ENCODE measurements around the gene GSAP. TPM values are rescaled to one million over a fixed set of nuclear protein-coding genes. Genes with fewer than 3 reads are reported as not detected.

The GSAP gene
- total RNA-seq, 1 donor from 2014 or later = 19.6 TPM

DNA sequence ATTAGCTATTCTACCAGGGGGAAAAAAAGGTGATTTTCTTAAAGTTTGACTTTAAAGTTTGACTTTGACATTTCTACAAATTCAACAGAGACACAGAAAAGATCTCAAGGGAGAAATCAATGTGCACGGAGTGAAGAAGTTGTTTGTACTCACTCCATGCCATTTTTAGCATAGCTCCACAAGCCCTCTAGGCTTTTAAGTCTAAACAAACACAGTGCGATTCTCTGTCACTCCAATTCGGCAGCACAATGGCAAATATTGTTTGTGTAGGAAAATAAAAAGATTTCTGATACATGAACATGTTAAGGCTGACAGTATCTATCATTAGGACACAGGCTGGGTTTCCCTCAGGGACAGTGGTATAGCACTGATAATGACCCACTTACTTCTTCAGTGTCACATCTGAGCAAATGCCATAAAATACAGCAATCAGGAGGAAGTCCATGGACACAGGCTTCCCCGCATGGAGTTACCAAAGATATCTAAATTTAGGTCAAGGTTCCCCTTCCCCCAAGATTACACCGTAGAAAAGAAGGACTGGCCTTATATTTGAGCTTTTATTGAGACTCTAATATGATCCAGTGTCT is 28.0 kb downstream of the GSAP start:
- Mint-ChIP-seq H3K4me1 (peaks cover 5% of the 10 kb centered on the region), H3K4me3 (no peak overlapping the region), H3K36me3 (peaks cover 3% of the 10 kb centered on the region), H3K27ac (no peak overlapping the region), H3K9me3 (no peaks in the 10 kb centered on the region), H3K27me3 (ENCODE audit: low read depth) (no peaks in the 10 kb centered on the region)
- DNase-seq (ENCODE audit: low spot score in 2 of 2, unreplicated experiment in 2 of 2) = no peak
- TF ChIP-seq, protein P1, sequence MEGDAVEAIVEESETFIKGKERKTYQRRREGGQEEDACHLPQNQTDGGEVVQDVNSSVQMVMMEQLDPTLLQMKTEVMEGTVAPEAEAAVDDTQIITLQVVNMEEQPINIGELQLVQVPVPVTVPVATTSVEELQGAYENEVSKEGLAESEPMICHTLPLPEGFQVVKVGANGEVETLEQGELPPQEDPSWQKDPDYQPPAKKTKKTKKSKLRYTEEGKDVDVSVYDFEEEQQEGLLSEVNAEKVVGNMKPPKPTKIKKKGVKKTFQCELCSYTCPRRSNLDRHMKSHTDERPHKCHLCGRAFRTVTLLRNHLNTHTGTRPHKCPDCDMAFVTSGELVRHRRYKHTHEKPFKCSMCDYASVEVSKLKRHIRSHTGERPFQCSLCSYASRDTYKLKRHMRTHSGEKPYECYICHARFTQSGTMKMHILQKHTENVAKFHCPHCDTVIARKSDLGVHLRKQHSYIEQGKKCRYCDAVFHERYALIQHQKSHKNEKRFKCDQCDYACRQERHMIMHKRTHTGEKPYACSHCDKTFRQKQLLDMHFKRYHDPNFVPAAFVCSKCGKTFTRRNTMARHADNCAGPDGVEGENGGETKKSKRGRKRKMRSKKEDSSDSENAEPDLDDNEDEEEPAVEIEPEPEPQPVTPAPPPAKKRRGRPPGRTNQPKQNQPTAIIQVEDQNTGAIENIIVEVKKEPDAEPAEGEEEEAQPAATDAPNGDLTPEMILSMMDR (IDR thresholded peaks at IDR 0.05; ENCODE audit: unreplicated experiment) = no peak

DNA sequence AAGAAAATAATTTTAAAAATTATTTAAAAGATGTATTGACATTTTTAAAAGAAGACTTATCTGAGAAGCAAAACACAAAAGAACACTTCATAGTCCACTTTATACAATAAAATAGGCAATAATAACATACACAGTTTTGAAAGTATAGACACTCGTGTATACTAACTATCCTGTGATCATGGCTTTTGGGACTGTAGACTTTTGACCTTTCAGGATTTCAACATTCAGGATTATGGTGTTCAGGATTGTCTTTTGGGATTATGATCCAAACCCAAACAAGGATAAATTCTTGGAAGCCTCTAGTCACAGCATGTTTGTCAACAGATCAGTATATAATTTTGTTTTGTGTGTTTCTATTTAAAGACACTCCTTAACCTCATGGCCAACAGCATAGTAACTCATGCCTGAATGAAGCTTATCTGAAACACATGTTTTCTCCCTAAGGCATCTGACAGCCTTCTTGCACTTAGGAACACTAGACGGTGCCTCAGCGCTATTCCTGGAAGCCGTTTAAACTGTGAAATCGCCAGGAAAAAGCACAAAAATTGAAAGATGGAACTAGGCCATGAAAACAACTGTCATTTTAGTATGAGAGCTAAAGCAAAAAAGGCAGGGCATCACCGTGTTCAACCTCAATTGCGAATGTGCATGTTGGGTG is 29.9 kb downstream of the GSAP start:
- Mint-ChIP-seq H3K4me1 (peaks cover 5% of the 10 kb centered on the region), H3K36me3 (peaks cover 3% of the 10 kb centered on the region), H3K27me3 (ENCODE audit: low read depth) (no peaks in the 10 kb centered on the region), H3K9me3 (no peaks in the 10 kb centered on the region), H3K4me3 (no peak overlapping the region), H3K27ac (no peak overlapping the region)
- DNase-seq (ENCODE audit: low spot score in 2 of 2, unreplicated experiment in 2 of 2) = no peak
- TF ChIP-seq, protein P1 (IDR thresholded peaks at IDR 0.05; ENCODE audit: unreplicated experiment) = no peak

DNA sequence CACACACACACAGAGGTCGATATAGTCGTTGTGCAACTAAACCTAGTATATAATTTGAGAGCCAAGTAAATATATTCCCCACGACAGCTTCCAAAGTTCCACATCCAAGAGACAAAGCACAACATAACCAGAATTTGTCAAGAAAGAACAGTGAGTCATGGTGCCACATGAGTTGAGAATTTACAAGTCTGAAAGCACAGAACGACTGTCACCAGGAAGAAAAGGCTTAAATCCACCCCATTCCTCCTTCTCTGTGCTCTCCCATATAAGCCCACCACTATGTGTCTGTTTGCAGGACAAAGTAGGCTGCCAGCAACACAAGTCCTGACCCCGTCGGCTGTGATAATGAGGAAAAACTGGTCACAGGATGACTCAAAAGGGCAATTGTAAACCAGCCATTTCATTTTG is 32.8 kb downstream of the GSAP start:
- Mint-ChIP-seq H3K9me3 (no peaks in the 10 kb centered on the region), H3K27me3 (ENCODE audit: low read depth) (no peaks in the 10 kb centered on the region), H3K4me3 (no peak overlapping the region), H3K27ac (no peak overlapping the region), H3K4me1 (peaks cover 5% of the 10 kb centered on the region), H3K36me3 (no peaks in the 10 kb centered on the region)
- TF ChIP-seq, protein P1 (IDR thresholded peaks at IDR 0.05; ENCODE audit: unreplicated experiment) = no peak
- no peak for DNase-seq (ENCODE audit: low spot score in 2 of 2, unreplicated experiment in 2 of 2)

DNA sequence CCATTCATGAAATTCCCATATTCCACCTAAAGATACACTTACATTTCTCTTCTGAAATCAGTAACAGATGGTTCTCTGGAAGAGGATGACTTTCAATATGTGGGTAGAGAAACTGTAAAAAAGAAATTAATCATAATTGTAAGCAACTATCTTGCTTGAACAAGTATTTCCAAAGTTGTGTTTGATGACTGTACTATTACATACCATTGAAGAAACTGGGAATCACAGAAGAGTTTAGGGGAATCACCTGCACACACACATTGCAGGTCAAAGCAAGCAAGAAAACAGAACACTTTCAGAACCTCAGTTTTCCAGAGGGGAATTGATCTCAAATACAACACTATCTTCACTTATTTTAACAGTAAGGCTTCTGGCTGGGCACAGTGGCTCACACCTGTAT is 33.6 kb downstream of the GSAP start:
- no peak for DNase-seq (ENCODE audit: low spot score in 2 of 2, unreplicated experiment in 2 of 2)
- Mint-ChIP-seq H3K36me3 (no peaks in the 10 kb centered on the region), H3K9me3 (no peaks in the 10 kb centered on the region), H3K4me1 (peaks cover under 1% of the 10 kb centered on the region), H3K27me3 (ENCODE audit: low read depth) (no peaks in the 10 kb centered on the region), H3K4me3 (no peak overlapping the region), H3K27ac (no peak overlapping the region)
- TF ChIP-seq, protein P1 (IDR thresholded peaks at IDR 0.05; ENCODE audit: unreplicated experiment) = no peak

DNA sequence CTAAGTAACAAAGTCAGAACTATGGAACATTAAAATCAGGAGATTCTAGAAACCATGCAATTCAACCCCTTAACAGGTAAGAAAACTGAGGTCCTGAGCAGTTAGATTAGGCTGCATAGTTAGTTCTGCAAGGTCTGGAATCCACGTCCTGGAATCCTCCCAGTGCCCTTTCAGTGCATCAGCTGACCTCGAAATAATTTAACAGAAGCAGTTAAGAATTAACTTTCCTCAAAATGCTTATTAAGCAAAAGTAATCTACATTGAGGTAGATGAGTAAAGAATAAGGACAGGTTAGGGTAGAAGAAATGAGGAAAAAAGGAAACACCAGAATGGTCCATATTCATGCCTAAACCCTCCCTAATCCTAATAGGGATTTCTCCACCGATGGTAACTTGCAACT is 37.6 kb downstream of the GSAP start:
- no peaks in the 10 kb centered on the region for H3K4me1 Mint-ChIP-seq
- H3K27ac Mint-ChIP-seq = no peak overlapping the region
- H3K4me3 Mint-ChIP-seq = no peak overlapping the region
- peaks cover 8% of the 10 kb centered on the region for H3K36me3 Mint-ChIP-seq
- no peaks in the 10 kb centered on the region for H3K9me3 Mint-ChIP-seq
- H3K27me3 Mint-ChIP-seq (ENCODE audit: low read depth) = no peaks in the 10 kb centered on the region
- DNase-seq (ENCODE audit: low spot score in 2 of 2, unreplicated experiment in 2 of 2) = no peak
- TF ChIP-seq, protein P1 (IDR thresholded peaks at IDR 0.05; ENCODE audit: unreplicated experiment) = no peak

Data from mesothelial cell of epicardium (in vitro differentiated cells).